GM12878 (cell line): Measurements from ENCODE around the gene MBD2. TPM values are rescaled to one million over a fixed set of nuclear protein-coding genes. Genes with fewer than 3 reads are reported as not detected.

Source experiments
- CREM ChIP-seq: IDR thresholded peaks from 2 replicates; pipeline ENCODE4 v1.6.1; 2014; ENCODE audit warnings: antibody characterized with exemption, low read depth
- CTCF ChIP-seq, 3 experiments: IDR thresholded peaks in 2 of 3; conservative IDR thresholded peaks in 1 of 3; 2 replicates each; pipeline ENCODE4 v1.5.1; 2011; ENCODE audit warnings: low read depth in 3 of 3, low read length in 3 of 3, mild to moderate bottlenecking in 3 of 3, control low read depth in 2 of 3, moderate library complexity in 2 of 3, inconsistent platforms in 1 of 3, mixed read lengths in 1 of 3; ENCODE audit not compliant: control insufficient read depth in 2 of 3, insufficient read depth in 1 of 3; ENCODE audit errors: extremely low read depth in 1 of 3
- ESRRA ChIP-seq: IDR thresholded peaks from 2 replicates; pipeline ENCODE4 v1.6.1; 2012; ENCODE audit warnings: mild to moderate bottlenecking, low read length, improper control_type of control experiment
- ETV6 ChIP-seq, 2 experiments: fragments of 450-650 bp in 1 of 2; IDR thresholded peaks in 1 of 2; conservative IDR thresholded peaks in 1 of 2; 2 replicates each; pipeline ENCODE4 v1.6.1; 2014; ENCODE audit warnings: antibody characterized with exemption in 1 of 2, borderline replicate concordance in 1 of 2, low read depth in 1 of 2, mild to moderate bottlenecking in 1 of 2, moderate library complexity in 1 of 2
- HDAC2 ChIP-seq: fragments of 200-600 bp; sonication (generic); IDR thresholded peaks from 2 replicates; pipeline ENCODE4 v1.6.1; 2017
- MLLT1 ChIP-seq: fragments of 450-650 bp; IDR thresholded peaks from 2 replicates; pipeline ENCODE4 v1.6.1; 2016; ENCODE audit warnings: mild to moderate bottlenecking
- NFIC ChIP-seq: IDR thresholded peaks from 2 replicates; pipeline ENCODE4 v1.6.1; 2012; ENCODE audit warnings: low read depth, mild to moderate bottlenecking, inconsistent platforms, low read length, moderate library complexity
- NFYB ChIP-seq: IDR thresholded peaks from 2 replicates; pipeline ENCODE4 v1.6.1; 2011; ENCODE audit warnings: low read depth, mild to moderate bottlenecking, low read length, improper control_type of control experiment, moderate library complexity; ENCODE audit not compliant: insufficient read depth
- NR2F1 ChIP-seq: fragments of 450-650 bp; conservative IDR thresholded peaks from 2 replicates; pipeline ENCODE4 v1.6.1; 2017; ENCODE audit warnings: mild to moderate bottlenecking
- RELB ChIP-seq: fragments of 450-650 bp; IDR thresholded peaks from 2 replicates; pipeline ENCODE4 v1.6.1; 2017; ENCODE audit warnings: low read depth, mild to moderate bottlenecking, moderate library complexity
- REST ChIP-seq: IDR thresholded peaks from 2 replicates; pipeline ENCODE4 v1.6.1; 2012; ENCODE audit warnings: mild to moderate bottlenecking, low read depth, low read length
- RUNX3 ChIP-seq: IDR thresholded peaks from 2 replicates; pipeline ENCODE4 v1.6.1; 2012; ENCODE audit warnings: low read length, inconsistent platforms
- SP1 ChIP-seq: IDR thresholded peaks from one replicate; pipeline ENCODE4 v1.6.1; 2011; ENCODE audit warnings: low read depth, low read length
- WRNIP1 ChIP-seq: IDR thresholded peaks from 2 replicates; pipeline ENCODE4 v1.6.1; 2011; ENCODE audit warnings: low read depth, low read length, improper control_type of control experiment, borderline replicate concordance
- ZBTB40 ChIP-seq: fragments of 450-650 bp; IDR thresholded peaks from 2 replicates; pipeline ENCODE4 v1.6.1; 2016; ENCODE audit warnings: mild to moderate bottlenecking, moderate library complexity, borderline replicate concordance
- ZNF217 ChIP-seq: fragments of 450-650 bp; IDR thresholded peaks from 2 replicates; pipeline ENCODE4 v1.6.1; 2017; ENCODE audit warnings: antibody characterized with exemption, mild to moderate bottlenecking
- ZNF274 ChIP-seq: IDR thresholded peaks from one replicate; pipeline ENCODE4 v1.8.0; 2011; ENCODE audit not compliant: insufficient read length, insufficient read depth
- polyA plus RNA-seq, 11 experiments: library from polyadenylated mRNA; depleted of rRNA in 4 of 11; unstranded in 6 of 11; stranded (reverse) in 5 of 11; fragments of >200 nt; fragmentation: Nextera tagmentation in 4 of 11; fragmentation: Illumina TruSeq in 1 of 11; extraction: Ambion mirVana in 4 of 11; extraction: Trizol in 1 of 11; gene quantifications; 1 replicate in 1 of 11; 2 replicates in 10 of 11; pipeline versions ENCODE4 v1.2.1 to v1.2.3, GENCODE V29; 2011 to 2016; ENCODE audit warnings: inconsistent platforms in 2 of 11, missing spikeins in 2 of 11, low read depth in 1 of 11
- total RNA-seq, 4 experiments: library from RNA; depleted of rRNA in 3 of 4; stranded (reverse); fragments of >200 nt in 3 of 4; fragmentation: Illumina TruSeq in 1 of 4; extraction: Trizol in 1 of 4; gene quantifications; 2 replicates each; pipeline versions ENCODE4 v1.2.1 to v1.2.3, GENCODE V29; 2013 to 2021

MBD2 gene
- total and polyA plus RNA-seq, 10 of the 15 experiments (the other 5 are each of a cell fraction or from before 2014, with no cell fraction given) = 24.1 to 276 (median 57.9) TPM

- TF ChIP-seq ESRRA = no peak
- peak; percentile 74 for TF ChIP-seq RUNX3
- no peak for TF ChIP-seq HDAC2
- TF ChIP-seq CTCF (IDR thresholded peaks at IDR 0.05 in 2 of 3, conservative IDR thresholded peaks at IDR 0.05 in 1 of 3; ENCODE audit: control insufficient read depth in 2 of 3, extremely low read depth in 1 of 3, insufficient read depth in 1 of 3, low read depth in 3 of 3, low read length in 3 of 3) = peak; percentile 47 to 64 (median 61); a peak in 5 of 6 replicates
- no peak for TF ChIP-seq NFYB
- no peak for TF ChIP-seq ZBTB40
- no peak for TF ChIP-seq SP1
- no peak for TF ChIP-seq REST
- no peak for TF ChIP-seq ZNF217
- TF ChIP-seq ZNF274 = no peak
- TF ChIP-seq NFIC = no peak; the same call in none of the 2 replicates
- peak in 1 of 2 experiments; percentile 58; a peak in 2 of 4 replicates for TF ChIP-seq ETV6 (conservative IDR thresholded peaks at IDR 0.05 in 1 of 2, IDR thresholded peaks at IDR 0.05 in 1 of 2; ENCODE audit: borderline replicate concordance in 1 of 2, low read depth in 1 of 2)
- peak; percentile 74; the same call in 1 of the 2 replicates for TF ChIP-seq RELB
- TF ChIP-seq NR2F1 = no peak
- TF ChIP-seq WRNIP1 = no peak
- peak; percentile 47 for TF ChIP-seq CREM
- TF ChIP-seq MLLT1 = no peak
Measured at GRCh38 chr18:54222922-54223567, 1.4 kb downstream of the MBD2 start (continued).
